Neural cell (in vitro differentiated cells): ENCODE measurements around the gene UBE2E1. TPM values are rescaled to one million over a fixed set of nuclear protein-coding genes. Genes with fewer than 3 reads are reported as not detected.
"Not testable (repeated sequence)": the region's sequence is repeated elsewhere in the genome, so short reads cannot be mapped to it uniquely, and the experiment has no call there.

Source experiments
- H2AFZ ChIP-seq: fragments of 200-600, 300-800 bp; sonication (generic), shearing (Covaris generic); 2 replicates; pipeline ENCODE4 v1.6.0; 2014; ENCODE audit warnings: low read depth, mild to moderate bottlenecking, antibody characterized with exemption, low read length, moderate library complexity
- H3F3A ChIP-seq: fragments of 200-600 bp; shearing (Covaris generic); 2 replicates; pipeline ENCODE4 v1.6.1; 2016; ENCODE audit warnings: mild to moderate bottlenecking, moderate library complexity, mixed read lengths, antibody characterized with exemption, low read length; ENCODE audit not compliant: insufficient read depth, poor library complexity, severe bottlenecking
- H3K27ac ChIP-seq: fragments of 200-600, 300-800 bp; sonication (generic), shearing (Covaris generic); 2 replicates; pipeline ENCODE4 v1.5.1; 2014; ENCODE audit warnings: mild to moderate bottlenecking, low read length, moderate library complexity
- H3K27me3 ChIP-seq: fragments of 300-800, 200-600 bp; sonication (generic), shearing (Covaris generic); 2 replicates; pipeline ENCODE4 v1.6.0; 2014; ENCODE audit warnings: mild to moderate bottlenecking, low read depth, low read length, moderate library complexity; ENCODE audit not compliant: insufficient read depth
- H3K36me3 ChIP-seq: fragments of 300-800, 200-600 bp; sonication (generic), shearing (Covaris generic); 2 replicates; pipeline ENCODE4 v1.5.1; 2014; ENCODE audit warnings: mild to moderate bottlenecking, antibody characterized with exemption, low read length, moderate library complexity; ENCODE audit not compliant: insufficient read depth
- H3K4me2 ChIP-seq: fragments of 300-800, 200-600 bp; sonication (generic), shearing (Covaris generic); 2 replicates; pipeline ENCODE4 v1.6.0; 2014; ENCODE audit warnings: mild to moderate bottlenecking, low read length
- H3K4me3 ChIP-seq: fragments of 300-800, 200-600 bp; sonication (generic), shearing (Covaris generic); 2 replicates; pipeline ENCODE4 v1.5.1; 2014; ENCODE audit warnings: mild to moderate bottlenecking, low read length, moderate library complexity
- H3K79me2 ChIP-seq: fragments of 200-600 bp; shearing (Covaris generic); replicated peaks from 2 replicates; pipeline ENCODE4 v1.6.0; 2014; ENCODE audit warnings: mild to moderate bottlenecking, low read length, moderate library complexity; ENCODE audit not compliant: insufficient read depth
- H3K9ac ChIP-seq: fragments of 300-800, 200-600 bp; sonication (generic), shearing (Covaris generic); 2 replicates; pipeline ENCODE4 v1.6.1; 2016; ENCODE audit warnings: mild to moderate bottlenecking, low read length, mixed read lengths
- H3K9me2 ChIP-seq: fragments of 200-600 bp; shearing (Covaris generic); 2 replicates; pipeline ENCODE4 v1.6.1; 2016; ENCODE audit warnings: mild to moderate bottlenecking, low read length, mixed read lengths; ENCODE audit not compliant: insufficient read depth
- H3K9me3 ChIP-seq: fragments of 200-600, 300-800 bp; sonication (generic), shearing (Covaris generic); 2 replicates; pipeline ENCODE4 v1.6.1; 2016; ENCODE audit warnings: mild to moderate bottlenecking, mixed run types, low read length, moderate library complexity, mixed read lengths
- H4K20me1 ChIP-seq: fragments of 200-600 bp; shearing (Covaris generic); 2 replicates; pipeline ENCODE4 v1.6.1; 2016; ENCODE audit warnings: mild to moderate bottlenecking, mixed run types; ENCODE audit not compliant: insufficient read depth
- EP300 ChIP-seq: fragments of 450-650 bp; conservative IDR thresholded peaks from 2 replicates; pipeline ENCODE4 v1.6.1; 2014; ENCODE audit warnings: antibody characterized with exemption, mild to moderate bottlenecking, moderate library complexity; ENCODE audit not compliant: poor library complexity, severe bottlenecking
- EZH2 ChIP-seq: fragments of 200-600, 300-800 bp; shearing (Covaris generic), sonication (generic); IDR thresholded peaks from 2 replicates; pipeline ENCODE4 v1.6.1; 2014; ENCODE audit warnings: antibody characterized with exemption, low read length, borderline replicate concordance, mild to moderate bottlenecking; ENCODE audit not compliant: insufficient read depth, poor library complexity, severe bottlenecking
- MXI1 ChIP-seq: fragments of 450-650 bp; conservative IDR thresholded peaks from 2 replicates; pipeline ENCODE4 v1.6.1; 2014; ENCODE audit warnings: antibody characterized with exemption, mild to moderate bottlenecking; ENCODE audit not compliant: poor library complexity, severe bottlenecking
- POLR2AphosphoS5 ChIP-seq: IDR thresholded peaks from 2 replicates; pipeline ENCODE4 v1.6.1; 2012
- RAD21 ChIP-seq: fragments of 450-650 bp; conservative IDR thresholded peaks from 2 replicates; pipeline ENCODE4 v1.6.1; 2014; ENCODE audit warnings: antibody characterized with exemption, mild to moderate bottlenecking, moderate library complexity
- SMC3 ChIP-seq: fragments of 450-650 bp; conservative IDR thresholded peaks from 2 replicates; pipeline ENCODE4 v1.6.1; 2014; ENCODE audit warnings: antibody characterized with exemption, mild to moderate bottlenecking, moderate library complexity; ENCODE audit not compliant: poor library complexity
- TAF1 ChIP-seq: IDR thresholded peaks from 2 replicates; pipeline ENCODE4 v1.6.1; 2012; ENCODE audit warnings: low read depth
- polyA plus RNA-seq: library from polyadenylated mRNA; depleted of rRNA; stranded (reverse); fragments of >200 nt; gene quantifications from 2 replicates; pipeline ENCODE4 v1.2.3, GENCODE V29; 2014
- TF ChIP-seq, protein P1 (sequence below): fragments of 450-650 bp; IDR thresholded peaks from 2 replicates; pipeline ENCODE4 v1.5.1; 2014; ENCODE audit warnings: antibody characterized with exemption, mild to moderate bottlenecking, moderate library complexity; ENCODE audit not compliant: poor library complexity, severe bottlenecking
- TF ChIP-seq, protein P2 (sequence below): IDR thresholded peaks from 2 replicates; pipeline ENCODE4 v1.6.1; 2012; ENCODE audit warnings: borderline replicate concordance

Gene UBE2E1
- polyA plus RNA-seq, 1 donor from 2014 or later, result 157 TPM

DNA sequence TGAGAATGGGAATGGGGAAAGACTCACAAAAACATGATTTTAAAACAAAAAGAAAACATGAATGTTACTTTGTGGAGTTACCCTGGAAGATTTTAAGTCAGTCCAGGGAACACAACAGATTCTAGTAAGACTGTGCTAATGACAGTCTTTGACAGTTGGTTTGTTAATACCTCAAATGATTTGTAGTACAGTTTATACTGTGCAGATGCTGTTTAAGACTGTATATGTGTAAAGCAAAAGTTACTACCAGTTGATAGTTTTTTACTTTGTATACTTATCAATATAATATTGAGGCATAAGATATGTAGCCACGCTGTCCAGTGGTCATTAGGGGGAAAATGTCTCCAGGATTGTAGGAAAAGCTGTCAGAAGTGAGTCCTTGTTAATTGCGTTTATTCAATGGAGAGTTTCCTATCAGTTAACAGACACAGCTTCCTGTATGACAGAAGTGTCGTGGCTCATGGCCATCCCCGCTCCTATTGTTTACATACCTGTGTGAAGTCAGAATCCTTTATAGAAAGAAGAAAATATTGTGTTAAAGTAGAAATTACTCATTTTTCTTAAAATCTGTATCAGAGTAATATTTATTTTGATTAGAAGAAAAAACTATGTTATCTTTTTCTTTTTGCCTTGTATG, 75.1 kb downstream of the UBE2E1 start:
- peaks cover 5% of the 10 kb centered on the region for H3K36me3 ChIP-seq
- no peaks in the 10 kb centered on the region for H3K9me2 ChIP-seq
- H3K4me3 ChIP-seq, result no peak overlapping the region
- no peak overlapping the region for H3K27ac ChIP-seq
- H3K9me3 ChIP-seq, result no peaks in the 10 kb centered on the region
- no peaks in the 10 kb centered on the region for H3F3A ChIP-seq
- H3K9ac ChIP-seq, result no peak overlapping the region
- no peak for TF ChIP-seq SMC3
- no peak for TF ChIP-seq POLR2AphosphoS5
- TF ChIP-seq, protein P1, sequence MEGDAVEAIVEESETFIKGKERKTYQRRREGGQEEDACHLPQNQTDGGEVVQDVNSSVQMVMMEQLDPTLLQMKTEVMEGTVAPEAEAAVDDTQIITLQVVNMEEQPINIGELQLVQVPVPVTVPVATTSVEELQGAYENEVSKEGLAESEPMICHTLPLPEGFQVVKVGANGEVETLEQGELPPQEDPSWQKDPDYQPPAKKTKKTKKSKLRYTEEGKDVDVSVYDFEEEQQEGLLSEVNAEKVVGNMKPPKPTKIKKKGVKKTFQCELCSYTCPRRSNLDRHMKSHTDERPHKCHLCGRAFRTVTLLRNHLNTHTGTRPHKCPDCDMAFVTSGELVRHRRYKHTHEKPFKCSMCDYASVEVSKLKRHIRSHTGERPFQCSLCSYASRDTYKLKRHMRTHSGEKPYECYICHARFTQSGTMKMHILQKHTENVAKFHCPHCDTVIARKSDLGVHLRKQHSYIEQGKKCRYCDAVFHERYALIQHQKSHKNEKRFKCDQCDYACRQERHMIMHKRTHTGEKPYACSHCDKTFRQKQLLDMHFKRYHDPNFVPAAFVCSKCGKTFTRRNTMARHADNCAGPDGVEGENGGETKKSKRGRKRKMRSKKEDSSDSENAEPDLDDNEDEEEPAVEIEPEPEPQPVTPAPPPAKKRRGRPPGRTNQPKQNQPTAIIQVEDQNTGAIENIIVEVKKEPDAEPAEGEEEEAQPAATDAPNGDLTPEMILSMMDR, result no peak
- TF ChIP-seq TAF1, result no peak
- TF ChIP-seq MXI1, result no peak
- TF ChIP-seq RAD21, result no peak
- TF ChIP-seq, protein P2, sequence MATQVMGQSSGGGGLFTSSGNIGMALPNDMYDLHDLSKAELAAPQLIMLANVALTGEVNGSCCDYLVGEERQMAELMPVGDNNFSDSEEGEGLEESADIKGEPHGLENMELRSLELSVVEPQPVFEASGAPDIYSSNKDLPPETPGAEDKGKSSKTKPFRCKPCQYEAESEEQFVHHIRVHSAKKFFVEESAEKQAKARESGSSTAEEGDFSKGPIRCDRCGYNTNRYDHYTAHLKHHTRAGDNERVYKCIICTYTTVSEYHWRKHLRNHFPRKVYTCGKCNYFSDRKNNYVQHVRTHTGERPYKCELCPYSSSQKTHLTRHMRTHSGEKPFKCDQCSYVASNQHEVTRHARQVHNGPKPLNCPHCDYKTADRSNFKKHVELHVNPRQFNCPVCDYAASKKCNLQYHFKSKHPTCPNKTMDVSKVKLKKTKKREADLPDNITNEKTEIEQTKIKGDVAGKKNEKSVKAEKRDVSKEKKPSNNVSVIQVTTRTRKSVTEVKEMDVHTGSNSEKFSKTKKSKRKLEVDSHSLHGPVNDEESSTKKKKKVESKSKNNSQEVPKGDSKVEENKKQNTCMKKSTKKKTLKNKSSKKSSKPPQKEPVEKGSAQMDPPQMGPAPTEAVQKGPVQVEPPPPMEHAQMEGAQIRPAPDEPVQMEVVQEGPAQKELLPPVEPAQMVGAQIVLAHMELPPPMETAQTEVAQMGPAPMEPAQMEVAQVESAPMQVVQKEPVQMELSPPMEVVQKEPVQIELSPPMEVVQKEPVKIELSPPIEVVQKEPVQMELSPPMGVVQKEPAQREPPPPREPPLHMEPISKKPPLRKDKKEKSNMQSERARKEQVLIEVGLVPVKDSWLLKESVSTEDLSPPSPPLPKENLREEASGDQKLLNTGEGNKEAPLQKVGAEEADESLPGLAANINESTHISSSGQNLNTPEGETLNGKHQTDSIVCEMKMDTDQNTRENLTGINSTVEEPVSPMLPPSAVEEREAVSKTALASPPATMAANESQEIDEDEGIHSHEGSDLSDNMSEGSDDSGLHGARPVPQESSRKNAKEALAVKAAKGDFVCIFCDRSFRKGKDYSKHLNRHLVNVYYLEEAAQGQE, result no peak
- no peak for TF ChIP-seq EP300
- no peak for TF ChIP-seq EZH2
- H3K4me2 ChIP-seq, result no peak overlapping the region
- H4K20me1 ChIP-seq, result no peaks in the 10 kb centered on the region
- H2AFZ ChIP-seq, result no peak overlapping the region
- H3K27me3 ChIP-seq, result no peaks in the 10 kb centered on the region
- no peaks in the 10 kb centered on the region for H3K79me2 ChIP-seq

DNA sequence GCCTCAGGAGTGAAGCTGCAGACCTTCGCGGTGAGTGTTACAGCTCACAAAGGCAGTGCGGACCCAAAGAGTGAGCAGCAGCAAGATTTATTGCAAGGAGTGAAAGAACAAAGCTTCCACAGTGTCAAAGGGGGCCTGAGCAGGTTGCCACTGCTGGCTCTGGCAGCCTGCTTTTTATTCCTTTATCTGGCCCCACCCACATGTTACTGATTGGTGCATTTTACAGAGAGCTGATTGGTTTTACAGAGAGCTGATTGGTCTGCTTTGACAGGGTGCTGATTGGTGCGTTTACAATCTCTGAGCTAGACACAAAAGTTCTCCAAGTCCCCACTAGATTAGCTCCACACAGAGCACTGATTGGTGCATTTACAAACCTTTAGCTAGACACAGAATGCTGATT, 76.2 kb downstream of the UBE2E1 start:
- H3K4me3 ChIP-seq, H3K9me3 ChIP-seq, H3K9me2 ChIP-seq, H3K79me2 ChIP-seq, H3K4me2 ChIP-seq, H3K27me3 ChIP-seq, H3K9ac ChIP-seq, H4K20me1 ChIP-seq, H2AFZ ChIP-seq, H3K36me3 ChIP-seq, H3F3A ChIP-seq, H3K27ac ChIP-seq: not testable (repeated sequence)
